Thyroid gland (tissue), 4 donors: Measurements from ENCODE around the gene PLCG2. TPM values are rescaled to one million over a fixed set of nuclear protein-coding genes. Genes with fewer than 3 reads are reported as not detected.
A peak's percentile ranks its signal among the peaks of the same experiment; 100 is the strongest.

ENCODE experiments used
- DNase-seq, 2 donors: peaks; one replicate each; pipeline ENCODE4 v3.0.0-alpha.2; 2019
- H3K27ac ChIP-seq, 3 donors: fragments of 200-600 bp; sonication (generic); 1 replicate in 2 of 3; 2 replicates in 1 of 3; pipeline ENCODE4 v1.5.1; 2016 to 2019; ENCODE audit warnings: mild to moderate bottlenecking in 1 of 3, moderate library complexity in 1 of 3
- H3K27me3 ChIP-seq: fragments of 200-600 bp; sonication (generic); one replicate; pipeline ENCODE4 v1.5.1; 2019
- H3K36me3 ChIP-seq, 2 donors: fragments of 200-600 bp; sonication (generic); one replicate each; pipeline ENCODE4 v1.5.1; 2016 to 2019
- H3K4me1 ChIP-seq, 2 donors: fragments of 200-600 bp; sonication (generic); one replicate each; pipeline ENCODE4 v1.5.1; 2017 to 2019
- H3K4me3 ChIP-seq, 3 donors: fragments of 200-600 bp; sonication (generic); replicated peaks in 1 of 3; 1 replicate in 2 of 3; 2 replicates in 1 of 3; pipeline ENCODE4 v1.5.1; 2016; ENCODE audit warnings: mild to moderate bottlenecking in 1 of 3
- H3K9me3 ChIP-seq: fragments of 200-600 bp; sonication (generic); one replicate; pipeline ENCODE4 v1.5.1; 2017
- CTCF ChIP-seq, 6 experiments: fragments of 200-600 bp in 3 of 6; fragments of 450-650 bp in 3 of 6; sonication (generic) in 3 of 6; IDR thresholded peaks; one replicate each; pipeline ENCODE4 v1.5.1; 2016 to 2019; ENCODE audit warnings: antibody characterized with exemption in 6 of 6, mild to moderate bottlenecking in 2 of 6, inconsistent platforms in 1 of 6, moderate library complexity in 1 of 6
- POLR2A ChIP-seq, 2 donors: fragments of 450-650 bp; IDR thresholded peaks; one replicate each; pipeline ENCODE4 v1.6.1; 2017; ENCODE audit warnings: antibody characterized with exemption in 2 of 2, mild to moderate bottlenecking in 2 of 2, moderate library complexity in 1 of 2
- WGBS, 2 donors: methylation state at CpG; one replicate each; pipeline ENCODE4 v1.1.5; 2017; 5-methylcytosine and 5-hydroxymethylcytosine counted together
- intact Hi-C: fragments of 100-400 bp; cut with DNase I; formaldehyde crosslinking; loops from one replicate; pipeline ENCODE4 v1.15.1; 2023
- total RNA-seq, 4 donors: library from RNA; depleted of rRNA; stranded (reverse); fragments of >200 nt; gene quantifications; one replicate each; pipeline ENCODE4 v1.2.3, GENCODE V29; 2016

PLCG2 gene
- total RNA-seq, 4 donors from 2014 or later, result 9.2 to 12.1 (median 10.3) TPM

- intact Hi-C loops, result no loop called here
- DNase-seq, result no peak
- H3K9me3 ChIP-seq, result no peaks in the 10 kb centered on the region
- H3K4me3 ChIP-seq, result no peak overlapping the region
- no peak overlapping the region for H3K27ac ChIP-seq
- H3K27me3 ChIP-seq, result no peaks in the 10 kb centered on the region
- peaks cover 9% of the 10 kb centered on the region in 2 donors for H3K4me1 ChIP-seq
- TF ChIP-seq POLR2A (IDR thresholded peaks at IDR 0.05) (no peak), CTCF (IDR thresholded peaks at IDR 0.05) (no peak)
- H3K36me3 ChIP-seq, result no peaks in the 10 kb centered on the region
- 100% methylated on average over 1 of the region's 1 CpG; no CpG with 5 or more reads in 1 of the 2 donors for WGBS, 2 donors
These were observed 46.4 kb upstream of the PLCG2 start for GRCh38 chr16:81732699-81733098.

- DNase-seq, result no peak
- peaks cover 9 to 13% of the 10 kb centered on the region in 2 donors for H3K4me1 ChIP-seq
- no peaks in the 10 kb centered on the region for H3K27me3 ChIP-seq
- H3K9me3 ChIP-seq, result no peaks in the 10 kb centered on the region
- TF ChIP-seq POLR2A (IDR thresholded peaks at IDR 0.05) (no peak), CTCF (IDR thresholded peaks at IDR 0.05) (no peak)
- intact Hi-C loops, result no loop called here
- no peak overlapping the region for H3K4me3 ChIP-seq
- no peaks in the 10 kb centered on the region for H3K36me3 ChIP-seq
- H3K27ac ChIP-seq, result no peak overlapping the region
- WGBS, 2 donors, result 90 to 95% methylated on average over 1 of the region's 1 CpG
These were observed 45.8 kb upstream of the PLCG2 start for GRCh38 chr16:81733295-81733694.

GRCh38 chr16:81734632-81735434, 44.3 kb upstream of the PLCG2 start:
- no peaks in the 10 kb centered on the region for H3K9me3 ChIP-seq
- no peaks in the 10 kb centered on the region for H3K27me3 ChIP-seq
- peaks cover 9 to 15% of the 10 kb centered on the region in 2 donors for H3K4me1 ChIP-seq
- H3K36me3 ChIP-seq, result no peaks in the 10 kb centered on the region
- no peak overlapping the region for H3K27ac ChIP-seq
- no peak for DNase-seq
- intact Hi-C loops, result loop anchor here (5.0 kb wide), 1 partner anchor 528 kb away; no protein-coding TSS in a partner anchor
- TF ChIP-seq POLR2A (IDR thresholded peaks at IDR 0.05) (no peak), CTCF (IDR thresholded peaks at IDR 0.05) (no peak)
- no peak overlapping the region for H3K4me3 ChIP-seq
- 97 to 98% methylated on average over 6 of the region's 6 CpGs for WGBS, 2 donors

GRCh38 chr16:81737885-81738536, 41.1 kb upstream of the PLCG2 start:
- intact Hi-C loops, result loop anchor here (5.0 kb wide), 1 partner anchor 531 kb away; no protein-coding TSS in a partner anchor
- TF ChIP-seq POLR2A (IDR thresholded peaks at IDR 0.05) (no peak), CTCF (IDR thresholded peaks at IDR 0.05) (peak; percentile 38 to 97 (median 84))
- Histone ChIP-seq H3K36me3 (no peaks in the 10 kb centered on the region), H3K27ac (peak overlapping the region in 2 of 3 donors; percentile 57 to 74), H3K4me3 (no peak overlapping the region), H3K9me3 (no peaks in the 10 kb centered on the region), H3K4me1 (peaks cover 0 to 5% of the 10 kb centered on the region in 2 donors), H3K27me3 (no peaks in the 10 kb centered on the region)
- peak; percentile 93 for DNase-seq
- 9 to 14% methylated on average over 22 of the region's 22 CpGs for WGBS, 2 donors
